Left kidney (tissue), 2 donors: ENCODE results near the gene KHK. TPM values are rescaled to one million over a fixed set of nuclear protein-coding genes. Genes with fewer than 3 reads are reported as not detected.

Experiments
- DNase-seq: peaks from one replicate; pipeline ENCODE4 v3.0.0-alpha.2; 2013
- polyA plus RNA-seq: library from polyadenylated mRNA; unstranded; fragments of 120-200 nt; gene quantifications from one replicate; pipeline ENCODE4 v1.2.1, GENCODE V29; 2013; ENCODE audit not compliant: insufficient read length

The KHK gene
- polyA plus RNA-seq, 1 donor, result 47.9 TPM

- DNase-seq, result no peak
Observed at GRCh38 chr2:27126252-27126710, 39.7 kb downstream of the KHK start.

GRCh38 chr2:27127883-27128667, 41.5 kb downstream of the KHK start:
- no peak for DNase-seq

- DNase-seq, result no peak
Observed at GRCh38 chr2:27128668-27129571, 42.3 kb downstream of the KHK start.

GRCh38 chr2:27130396-27130795, 43.8 kb downstream of the KHK start:
- no peak for DNase-seq

- DNase-seq, result no peak
Observed at GRCh38 chr2:27131429-27131828, 44.9 kb downstream of the KHK start.

GRCh38 chr2:27133195-27133875, 46.8 kb downstream of the KHK start:
- DNase-seq, result no peak

GRCh38 chr2:27133905-27134780, 47.6 kb downstream of the KHK start, which contains the start of gene PREB:
PREB (minus strand) TSS chr2:27134636; CDS start chr2:27134421, 215 bp downstream.
- DNase-seq, result peak; percentile 96

- DNase-seq, result no peak
Observed at GRCh38 chr2:27134781-27135477, 48.4 kb downstream of the KHK start.

- no peak for DNase-seq
Observed at GRCh38 chr2:27135478-27135955, 48.9 kb downstream of the KHK start.

- no peak for DNase-seq
Observed at GRCh38 chr2:27136751-27137150, 50.2 kb downstream of the KHK start.

- DNase-seq, result no peak
Observed at GRCh38 chr2:27137322-27137935, 50.9 kb downstream of the KHK start.

GRCh38 chr2:27138111-27138510, 51.5 kb downstream of the KHK start:
- DNase-seq, result no peak

- no peak for DNase-seq
Observed at GRCh38 chr2:27139310-27139709, 52.7 kb downstream of the KHK start, which contains the start of gene PRR30. PRR30 (minus strand) TSS chr2:27139410; CDS start chr2:27138329, 1,081 bp downstream.

- DNase-seq, result no peak
Observed at GRCh38 chr2:27143285-27143684, 56.7 kb downstream of the KHK start.

GRCh38 chr2:27145682-27146081, 59.1 kb downstream of the KHK start:
- no peak for DNase-seq

- no peak for DNase-seq
Observed at GRCh38 chr2:27147935-27148334, 61.4 kb downstream of the KHK start.

- peak; percentile 63 for DNase-seq
Observed at GRCh38 chr2:27148801-27149439, 62.3 kb downstream of the KHK start, which contains the start of gene TCF23. TCF23 (plus strand) TSS chr2:27149004; CDS start chr2:27149134, 130 bp downstream.

GRCh38 chr2:27149570-27150405, 63.2 kb downstream of the KHK start:
- no peak for DNase-seq
